ENCODE measurements around the gene SPEG. TPM values are rescaled to one million over a fixed set of nuclear protein-coding genes. Genes with fewer than 3 reads are reported as not detected.

SPEG gene
- total RNA-seq, 3 donors from 2014 or later, result 0.32 to 36.6 (median 21.0) TPM

GRCh38 chr2:219408204-219408603 is 26.4 kb upstream of the SPEG start:
- Histone ChIP-seq H3K27me3 (no peaks in the 10 kb centered on the region), H3K4me1 (no peaks in the 10 kb centered on the region), H3K36me3 (no peaks in the 10 kb centered on the region), H3K4me3 (no peak overlapping the region), H3K9me3 (no peaks in the 10 kb centered on the region), H3K27ac (no peak overlapping the region)
- intact Hi-C loops (cut with DNase I; ENCODE audit: low total_unique reads), result loop anchor here (10.0 kb wide), 1 partner anchor 117 kb away; no protein-coding TSS in a partner anchor
- DNase-seq (ENCODE audit: low spot score in 2 of 2), result no peak
- no peak for TF ChIP-seq CTCF (IDR thresholded peaks at IDR 0.05)

DNA sequence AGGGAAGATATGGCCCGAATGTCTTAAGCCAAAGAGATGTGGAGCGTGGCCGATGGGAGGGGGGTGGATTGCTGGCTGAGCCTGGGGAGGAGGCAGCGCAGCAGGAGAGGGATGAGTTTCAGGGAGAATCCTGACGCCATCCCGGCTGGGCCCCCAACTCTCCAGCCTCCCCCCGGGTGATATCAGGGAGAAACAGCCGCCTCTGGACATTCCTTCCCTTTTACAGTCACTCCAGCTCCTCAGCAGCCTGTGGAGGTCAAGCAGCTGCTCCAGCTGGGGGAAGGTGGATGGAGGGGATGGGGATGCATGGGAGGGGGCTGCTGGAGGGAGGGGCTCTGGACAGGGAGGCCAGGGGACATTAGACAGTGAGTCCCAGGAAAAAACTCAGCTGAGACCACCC is 26.0 kb upstream of the SPEG start:
- Histone ChIP-seq H3K27ac (no peak overlapping the region), H3K27me3 (no peaks in the 10 kb centered on the region), H3K9me3 (no peaks in the 10 kb centered on the region), H3K4me3 (no peak overlapping the region), H3K36me3 (no peaks in the 10 kb centered on the region), H3K4me1 (no peaks in the 10 kb centered on the region)
- intact Hi-C loops (cut with DNase I; ENCODE audit: low total_unique reads), result loop anchor here (10.0 kb wide), 1 partner anchor 116 kb away; no protein-coding TSS in a partner anchor
- TF ChIP-seq CTCF (IDR thresholded peaks at IDR 0.05), result no peak
- no peak for TF ChIP-seq POLR2A (IDR thresholded peaks at IDR 0.05)
- no peak for TF ChIP-seq POLR2AphosphoS5 (IDR thresholded peaks at IDR 0.05)
- no peak for DNase-seq (ENCODE audit: low spot score in 2 of 2)

- DNase-seq (ENCODE audit: low spot score in 2 of 2), result no peak
- intact Hi-C loops (cut with DNase I; ENCODE audit: low total_unique reads), result loop anchor here (10.0 kb wide), 1 partner anchor 115 kb away; no protein-coding TSS in a partner anchor
- H3K9me3 ChIP-seq, result no peaks in the 10 kb centered on the region
- no peak overlapping the region for H3K4me3 ChIP-seq
- no peaks in the 10 kb centered on the region for H3K27me3 ChIP-seq
- H3K36me3 ChIP-seq, result no peaks in the 10 kb centered on the region
- H3K27ac ChIP-seq, result no peak overlapping the region
- no peaks in the 10 kb centered on the region for H3K4me1 ChIP-seq
- TF ChIP-seq POLR2A (IDR thresholded peaks at IDR 0.05) (no peak), CTCF (IDR thresholded peaks at IDR 0.05) (no peak), POLR2AphosphoS5 (IDR thresholded peaks at IDR 0.05) (no peak)
Observed at GRCh38 chr2:219409619-219410018, 25.0 kb upstream of the SPEG start.

GRCh38 chr2:219410390-219410789 is 24.3 kb upstream of the SPEG start:
- Histone ChIP-seq H3K27ac (no peak overlapping the region), H3K36me3 (no peaks in the 10 kb centered on the region), H3K9me3 (no peaks in the 10 kb centered on the region), H3K4me1 (no peaks in the 10 kb centered on the region), H3K4me3 (no peak overlapping the region), H3K27me3 (no peaks in the 10 kb centered on the region)
- DNase-seq (ENCODE audit: low spot score in 2 of 2), result no peak
- intact Hi-C loops (cut with DNase I; ENCODE audit: low total_unique reads), result no loop called here
- TF ChIP-seq POLR2AphosphoS5 (IDR thresholded peaks at IDR 0.05) (no peak), POLR2A (IDR thresholded peaks at IDR 0.05) (no peak), CTCF (IDR thresholded peaks at IDR 0.05) (no peak)

GRCh38 chr2:219414857-219415256 is 19.8 kb upstream of the SPEG start:
- H3K4me3 ChIP-seq, result no peak overlapping the region
- TF ChIP-seq POLR2A (IDR thresholded peaks at IDR 0.05), result no peak
- TF ChIP-seq CTCF (IDR thresholded peaks at IDR 0.05), result no peak
- no peak for TF ChIP-seq POLR2AphosphoS5 (IDR thresholded peaks at IDR 0.05)
- peaks cover 0 to 14% of the 10 kb centered on the region in 2 donors for H3K27me3 ChIP-seq
- H3K4me1 ChIP-seq, result no peaks in the 10 kb centered on the region
- H3K27ac ChIP-seq, result no peak overlapping the region
- DNase-seq (ENCODE audit: low spot score in 2 of 2), result no peak
- H3K36me3 ChIP-seq, result no peaks in the 10 kb centered on the region
- no peaks in the 10 kb centered on the region for H3K9me3 ChIP-seq
- intact Hi-C loops (cut with DNase I; ENCODE audit: low total_unique reads), result no loop called here
